Right lobe of liver (tissue), 4 donors: ENCODE results near the gene ITPR1.

ENCODE experiments used
- CTCF ChIP-seq, 4 donors: fragments of 200-600 bp in 3 of 4; fragments of 450-650 bp in 1 of 4; IDR thresholded peaks; one replicate each; pipeline versions ENCODE4 v1.5.1 to v1.8.0; 2016 to 2022; ENCODE audit warnings: antibody characterized with exemption in 4 of 4, mild to moderate bottlenecking in 2 of 4
- POLR2A ChIP-seq: fragments of 450-650 bp; IDR thresholded peaks from one replicate; pipeline ENCODE4 v1.6.1; 2017; ENCODE audit warnings: antibody characterized with exemption, mild to moderate bottlenecking
- donor health status: DM: no; HTN: no; CAD: no.
- donor health status: DM: no; HTN: no; CAD: no.
- donor health status: DM: no; HTN: yes; CAD: no.

- TF ChIP-seq CTCF (IDR thresholded peaks at IDR 0.05): no peak
- TF ChIP-seq POLR2A: no peak
These were observed 391.7 kb downstream of the ITPR1 start for GRCh38 chr3:4884888-4885287.
